H9 (cell line): ENCODE data around the gene ZSCAN2. TPM values are rescaled to one million over a fixed set of nuclear protein-coding genes. Genes with fewer than 3 reads are reported as not detected.

ENCODE experiments used
- DNase-seq: peaks from one replicate; pipeline ENCODE4 v3.0.0-alpha.2; 2017
- H2AFZ ChIP-seq: one replicate; pipeline ENCODE4 v1.6.1; 2013; ENCODE audit warnings: mild to moderate bottlenecking, low read length, control low read depth, moderate library complexity
- H2AK5ac ChIP-seq: 2 replicates; pipeline ENCODE4 v1.6.1; 2013; ENCODE audit warnings: low read length, control low read depth, mixed read lengths; ENCODE audit not compliant: insufficient read length
- H2BK120ac ChIP-seq: one replicate; pipeline ENCODE4 v1.6.1; 2013; ENCODE audit warnings: low read depth, mild to moderate bottlenecking, low read length, control low read depth, inconsistent platforms; ENCODE audit not compliant: poor library complexity, severe bottlenecking
- H2BK12ac ChIP-seq: 2 replicates; pipeline ENCODE4 v1.6.1; 2013; ENCODE audit warnings: low read length, control low read depth, mixed read lengths, low read depth; ENCODE audit not compliant: insufficient read length
- H2BK15ac ChIP-seq: 2 replicates; pipeline ENCODE4 v1.6.1; 2013; ENCODE audit warnings: low read depth, low read length, control low read depth
- H2BK20ac ChIP-seq: one replicate; pipeline ENCODE4 v1.6.1; 2013; ENCODE audit warnings: low read depth, mild to moderate bottlenecking, low read length, control low read depth, inconsistent platforms; ENCODE audit not compliant: poor library complexity, severe bottlenecking
- H2BK5ac ChIP-seq: 2 replicates; pipeline ENCODE4 v1.6.1; 2013; ENCODE audit warnings: low read length, control low read depth, mixed read lengths; ENCODE audit not compliant: insufficient read length
- H3K14ac ChIP-seq: 2 replicates; pipeline ENCODE4 v1.6.1; 2013; ENCODE audit warnings: low read length, control low read depth; ENCODE audit not compliant: insufficient read depth
- H3K18ac ChIP-seq: 2 replicates; pipeline ENCODE4 v1.6.1; 2013; ENCODE audit warnings: low read depth, mild to moderate bottlenecking, mixed read lengths, low read length, control low read depth; ENCODE audit not compliant: insufficient read length
- H3K23ac ChIP-seq: 2 replicates; pipeline ENCODE4 v1.6.1; 2013; ENCODE audit warnings: low read length, control low read depth, mixed read lengths, low read depth; ENCODE audit not compliant: insufficient read length
- H3K23me2 ChIP-seq: 2 replicates; pipeline ENCODE4 v1.6.1; 2013; ENCODE audit warnings: low read depth, mild to moderate bottlenecking, mixed read lengths, low read length, control low read depth; ENCODE audit not compliant: insufficient read length, poor library complexity, severe bottlenecking
- H3K27ac ChIP-seq: 2 replicates; pipeline ENCODE4 v1.5.1; 2013; ENCODE audit warnings: low read length, control low read depth, mixed read lengths, low read depth; ENCODE audit not compliant: insufficient read length
- H3K27me3 ChIP-seq: 2 replicates; pipeline ENCODE4 v1.6.1; 2013; ENCODE audit warnings: low read length, control low read depth, inconsistent platforms; ENCODE audit not compliant: insufficient read depth
- H3K4ac ChIP-seq: 2 replicates; pipeline ENCODE4 v1.6.1; 2013; ENCODE audit warnings: low read depth, mild to moderate bottlenecking, control low read depth, inconsistent platforms, low read length, moderate library complexity
- H3K4me1 ChIP-seq: 2 replicates; pipeline ENCODE4 v1.6.1; 2013; ENCODE audit warnings: low read length, control low read depth, inconsistent platforms; ENCODE audit not compliant: insufficient read depth
- H3K4me2 ChIP-seq: 2 replicates; pipeline ENCODE4 v1.6.1; 2013; ENCODE audit warnings: low read length, control low read depth, mixed read lengths; ENCODE audit not compliant: insufficient read length, insufficient read depth
- H3K56ac ChIP-seq: 2 replicates; pipeline ENCODE4 v1.6.1; 2013; ENCODE audit warnings: low read depth, mild to moderate bottlenecking, mixed read lengths, low read length, control low read depth; ENCODE audit not compliant: insufficient read length
- H3K79me1 ChIP-seq: 2 replicates; pipeline ENCODE4 v1.6.1; 2013; ENCODE audit warnings: low read depth, mild to moderate bottlenecking, moderate library complexity, low read length, control low read depth, inconsistent platforms; ENCODE audit not compliant: insufficient read depth, poor library complexity, severe bottlenecking
- H3K79me2 ChIP-seq: 2 replicates; pipeline ENCODE4 v1.6.1; 2013; ENCODE audit warnings: low read length, control low read depth, inconsistent platforms; ENCODE audit not compliant: insufficient read depth
- H3K9ac ChIP-seq: 2 replicates; pipeline ENCODE4 v1.6.1; 2013; ENCODE audit warnings: low read length, control low read depth, mixed read lengths; ENCODE audit not compliant: insufficient read length; ENCODE audit errors: extremely low read depth
- H3K9me3 ChIP-seq: one replicate; pipeline ENCODE4 v1.6.1; 2013; ENCODE audit warnings: low read depth, low read length, inconsistent platforms; ENCODE audit not compliant: control insufficient read depth
- H3T11ph ChIP-seq: one replicate; pipeline ENCODE4 v1.6.1; 2013; ENCODE audit warnings: mild to moderate bottlenecking, low read length, control low read depth, inconsistent platforms
- H4K20me1 ChIP-seq: one replicate; pipeline ENCODE4 v1.6.1; 2013; ENCODE audit not compliant: control insufficient read depth, insufficient read length, insufficient read depth
- H4K5ac ChIP-seq: 2 replicates; pipeline ENCODE4 v1.6.1; 2013; ENCODE audit warnings: low read depth, mild to moderate bottlenecking, mixed read lengths, low read length, control low read depth; ENCODE audit not compliant: insufficient read length
- H4K8ac ChIP-seq: replicated peaks from 2 replicates; pipeline ENCODE4 v1.6.1; 2013; ENCODE audit warnings: low read length, control low read depth, mixed read lengths, low read depth; ENCODE audit not compliant: insufficient read length
- H4K91ac ChIP-seq: 2 replicates; pipeline ENCODE4 v1.6.1; 2013; ENCODE audit warnings: low read depth, mild to moderate bottlenecking, moderate library complexity, mixed read lengths, low read length, control low read depth; ENCODE audit not compliant: insufficient read length
- H3K27ac Mint-ChIP-seq, 3 experiments: 2 replicates in 2 of 3; 3 replicates in 1 of 3; pipeline ENCODE4 v1.8.0; 2020 to 2021; ENCODE audit warnings: mixed read lengths in 3 of 3, mild to moderate bottlenecking in 1 of 3, moderate library complexity in 1 of 3
- H3K27me3 Mint-ChIP-seq: 2 replicates; pipeline ENCODE4 v1.8.0; 2021; ENCODE audit warnings: low read depth, mild to moderate bottlenecking, moderate library complexity, mixed read lengths
- H3K36me3 Mint-ChIP-seq, 3 experiments: 2 replicates in 2 of 3; 3 replicates in 1 of 3; pipeline ENCODE4 v1.8.0; 2020 to 2021; ENCODE audit warnings: low read depth in 3 of 3, mixed read lengths in 3 of 3; ENCODE audit not compliant: insufficient read depth in 1 of 3
- H3K4me1 Mint-ChIP-seq, 2 experiments: 2 replicates each; pipeline ENCODE4 v1.8.0; 2020; ENCODE audit warnings: mixed read lengths in 2 of 2
- H3K4me3 Mint-ChIP-seq, 2 experiments: 2 replicates in 1 of 2; 3 replicates in 1 of 2; pipeline ENCODE4 v1.8.0; 2020 to 2021; ENCODE audit warnings: mild to moderate bottlenecking in 2 of 2, mixed read lengths in 2 of 2, moderate library complexity in 1 of 2
- H3K9me3 Mint-ChIP-seq, 2 experiments: 2 replicates in 1 of 2; 3 replicates in 1 of 2; pipeline ENCODE4 v1.8.0; 2020; ENCODE audit warnings: mild to moderate bottlenecking in 2 of 2, mixed read lengths in 2 of 2, moderate library complexity in 1 of 2
- CTCF ChIP-seq: fragments of 200-600 bp; sonication (generic); conservative IDR thresholded peaks from 3 replicates; pipeline ENCODE4 v1.8.0; 2021; ENCODE audit warnings: antibody characterized with exemption, mild to moderate bottlenecking
- WGBS: extraction: QIAGEN DNeasy Blood & Tissue Kit; methylation state at CpG from one replicate; pipeline ENCODE4 v1.1.7; 2013; ENCODE audit warnings: missing lambda C conversion rate, low lambda C conversion rate, mixed read lengths; ENCODE audit not compliant: insufficient read length; ENCODE audit errors: extremely low coverage; 5-methylcytosine and 5-hydroxymethylcytosine counted together
- total RNA-seq: library from RNA; stranded (reverse); gene quantifications from 2 replicates; pipeline ENCODE4 v1.2.1, GENCODE V29; 2021

ZSCAN2 gene
- total RNA-seq, 1 experiment from 2014 or later: 28.4 TPM

- H2BK120ac ChIP-seq: no peak overlapping the region
- H4K8ac ChIP-seq: no peak overlapping the region
- H3K4me1 ChIP-seq: no peaks in the 10 kb centered on the region
- Mint-ChIP-seq H3K36me3 (peaks cover 35 to 83% (median 63%) of the 10 kb centered on the region in 3 experiments), H3K4me1 (no peaks in the 10 kb centered on the region), H3K27me3 (no peaks in the 10 kb centered on the region), H3K9me3 (no peaks in the 10 kb centered on the region), H3K27ac (no peak overlapping the region), H3K4me3 (no peak overlapping the region)
- no peaks in the 10 kb centered on the region for H3K27me3 ChIP-seq
- no peak overlapping the region for H2BK5ac ChIP-seq
- no peak overlapping the region for H4K5ac ChIP-seq
- no peak overlapping the region for H3K18ac ChIP-seq
- H3K23me2 ChIP-seq: no peaks in the 10 kb centered on the region
- H3K4me2 ChIP-seq: no peak overlapping the region
- H2AK5ac ChIP-seq: no peak overlapping the region
- H4K20me1 ChIP-seq: no peaks in the 10 kb centered on the region
- no peak overlapping the region for H3K27ac ChIP-seq
- no peak overlapping the region for H3K14ac ChIP-seq
- no peak overlapping the region for H3K23ac ChIP-seq
- no peaks in the 10 kb centered on the region for H3K9me3 ChIP-seq
- TF ChIP-seq CTCF: no peak
- no peak overlapping the region for H2BK12ac ChIP-seq
- no peak overlapping the region for H3T11ph ChIP-seq
- H3K56ac ChIP-seq: no peak overlapping the region
- DNase-seq: no peak
- no peak overlapping the region for H4K91ac ChIP-seq
- no peak overlapping the region for H3K4ac ChIP-seq
- H2BK15ac ChIP-seq: no peak overlapping the region
- no peak overlapping the region for H3K9ac ChIP-seq
- H3K79me2 ChIP-seq: no peaks in the 10 kb centered on the region
- no peak overlapping the region for H2AFZ ChIP-seq
- no peaks in the 10 kb centered on the region for H3K79me1 ChIP-seq
- WGBS: no CpG with 5 or more reads among the region's 10 CpGs
- no peak overlapping the region for H2BK20ac ChIP-seq
Measured at GRCh38 chr15:84645997-84646396, 45.2 kb downstream of the ZSCAN2 start.
